Stimulated activated effector memory CD8-positive, alpha-beta T cell treated with anti-CD3 and anti-CD28 coated beads, Interleukin-12 subunit alpha, Interleukin-12 subunit beta, amount 100 ng/mL, for 72 hours (primary cell): Measurements from ENCODE around the gene RNF26.

ENCODE experiments used
- ATAC-seq: fragments of 150-1000 bp; cut with Tn5 transposase; 2 replicates; pipeline ENCODE4 v1.10.0; 2021
- DNase-seq, 2 donors: peaks; one replicate each; pipeline ENCODE4 v3.0.0; 2021 to 2022; ENCODE audit warnings: low spot score in 2 of 2
- H3K27ac Mint-ChIP-seq: one replicate; pipeline ENCODE4 v1.8.0; 2022; ENCODE audit warnings: mild to moderate bottlenecking, mixed read lengths
- H3K36me3 Mint-ChIP-seq: one replicate; pipeline ENCODE4 v1.8.0; 2022; ENCODE audit warnings: mild to moderate bottlenecking, mixed read lengths
- H3K4me1 Mint-ChIP-seq: one replicate; pipeline ENCODE4 v1.8.0; 2022; ENCODE audit warnings: mixed read lengths
- H3K4me3 Mint-ChIP-seq: one replicate; pipeline ENCODE4 v1.8.0; 2022; ENCODE audit warnings: mild to moderate bottlenecking, mixed read lengths
- H3K9me3 Mint-ChIP-seq: one replicate; pipeline ENCODE4 v1.8.0; 2022; ENCODE audit warnings: mixed read lengths

Gene RNF26

DNA sequence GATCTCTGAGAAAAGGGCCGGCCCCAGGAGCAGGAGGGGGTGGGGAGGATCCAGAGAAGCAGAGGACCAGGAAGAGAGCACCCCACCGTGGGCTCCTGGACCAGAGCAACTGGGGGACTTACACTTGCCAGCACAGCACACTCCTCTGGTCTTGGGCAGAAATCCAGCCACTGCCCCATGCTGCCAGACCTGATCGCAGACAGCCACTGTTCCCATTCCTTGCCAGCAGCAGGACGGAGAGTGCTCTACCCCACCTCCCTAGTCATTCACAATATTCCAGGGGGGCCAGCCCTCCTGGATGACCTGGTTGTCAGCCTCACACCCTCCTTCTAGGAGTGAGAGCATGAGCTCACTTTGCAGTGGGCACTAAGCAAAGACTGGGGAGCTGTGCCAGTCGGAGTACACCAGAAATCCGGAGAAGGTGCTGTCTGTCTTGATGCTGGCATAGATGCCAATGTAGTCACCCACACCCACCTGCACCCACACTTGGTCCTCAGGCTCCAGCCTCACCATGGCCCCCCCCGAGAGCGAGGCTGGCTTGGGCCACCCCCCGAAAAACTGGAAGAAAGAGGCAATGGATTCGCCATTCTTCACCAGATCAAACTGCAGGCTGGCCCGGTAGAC lies 4.8 kb downstream of the RNF26 start:
- Mint-ChIP-seq H3K4me1 (peaks cover 45% of the 10 kb centered on the region), H3K27ac (no peak overlapping the region), H3K4me3 (peak overlapping the region; percentile 48), H3K9me3 (no peaks in the 10 kb centered on the region), H3K36me3 (peaks cover 21% of the 10 kb centered on the region)
- ATAC-seq (no peak), DNase-seq (no peak)

DNA sequence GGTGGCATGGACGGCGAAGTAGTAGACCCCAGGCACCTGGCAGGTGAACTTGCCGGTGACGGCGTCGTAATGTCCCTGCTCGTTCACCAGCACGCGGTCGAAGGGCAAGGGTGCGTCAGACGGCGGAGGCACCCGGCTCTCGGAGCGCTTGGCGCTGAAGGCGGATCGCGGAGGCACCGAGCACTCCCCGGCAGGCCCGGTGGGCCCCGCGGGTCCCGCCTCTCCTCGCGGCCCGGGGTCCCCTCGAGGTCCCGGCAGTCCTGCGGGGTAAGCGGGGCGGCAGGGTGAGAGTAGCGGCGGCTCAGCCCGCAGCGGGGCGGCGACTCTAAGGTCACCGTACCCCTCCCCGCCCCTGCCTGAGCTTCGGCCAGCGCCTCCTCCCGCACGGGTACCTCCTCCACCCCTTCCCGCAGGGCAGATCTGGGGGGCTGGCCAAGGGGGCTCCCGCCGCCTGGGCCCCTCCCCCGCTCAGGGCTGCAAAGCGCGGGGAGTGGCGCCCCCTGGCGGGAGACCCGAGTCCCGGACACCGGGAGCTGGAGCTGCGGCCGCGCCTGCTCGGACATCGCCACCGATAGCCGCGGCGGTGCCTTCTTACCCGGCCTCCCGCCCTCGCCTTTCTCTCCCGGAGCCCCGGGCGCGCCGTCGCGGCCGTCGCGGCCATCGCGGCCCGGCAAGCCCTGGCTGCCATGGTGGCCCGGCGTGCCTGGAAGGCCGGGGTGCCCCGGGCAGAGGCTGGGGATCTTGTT lies 5.4 kb downstream of the RNF26 start:
- Mint-ChIP-seq H3K4me3 (peak overlapping the region; percentile 48), H3K9me3 (no peaks in the 10 kb centered on the region), H3K27ac (no peak overlapping the region), H3K36me3 (peaks cover 15% of the 10 kb centered on the region), H3K4me1 (peaks cover 43% of the 10 kb centered on the region)
- ATAC-seq: peak; percentile 3
- DNase-seq: no peak

DNA sequence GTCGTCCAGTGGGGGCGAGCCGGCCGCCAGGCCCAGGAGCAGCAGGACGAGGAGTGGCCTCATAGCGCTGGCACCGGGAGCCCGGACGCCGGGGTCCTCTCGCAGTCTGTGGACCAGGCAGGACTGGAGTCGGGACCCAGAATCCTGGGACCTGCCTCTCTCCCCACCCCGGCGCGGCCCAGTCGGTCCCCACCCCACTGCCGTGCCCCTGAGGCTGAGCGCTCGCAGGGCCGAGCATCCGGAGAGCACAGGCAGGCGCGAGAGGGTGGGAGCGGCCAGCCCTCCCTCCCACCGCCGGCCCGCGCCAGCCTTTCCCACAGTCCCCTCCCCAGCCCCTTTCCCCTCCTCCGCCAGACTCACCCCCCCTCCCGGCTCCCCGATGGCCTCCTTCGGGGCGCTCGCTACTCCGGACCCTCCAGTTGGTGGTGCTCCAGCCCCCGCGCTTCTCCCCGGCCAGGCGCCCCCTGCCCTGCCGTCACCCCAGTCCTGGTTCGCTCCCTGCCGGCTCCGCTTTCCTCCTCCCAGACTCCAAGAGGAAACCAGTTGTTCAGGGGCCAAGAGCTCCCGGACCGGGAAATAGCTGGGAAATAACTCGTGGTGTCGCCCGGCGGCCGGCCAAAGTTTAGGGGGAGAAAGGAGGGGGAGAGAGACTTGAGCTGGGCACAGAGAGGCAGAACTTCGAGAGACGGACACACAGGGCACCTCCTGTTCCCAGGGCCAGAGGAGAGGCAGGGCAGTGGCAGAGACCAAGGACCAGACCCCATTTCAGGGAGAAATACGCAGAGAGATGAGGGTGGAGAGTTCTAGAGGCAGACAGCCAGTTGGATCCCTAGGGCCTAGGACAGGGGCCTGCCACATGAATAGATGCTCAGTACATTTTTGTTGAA lies 6.3 kb downstream of the RNF26 start, which contains the start of gene C1QTNF5:
Gene C1QTNF5, minus strand, starts transcription at position 549 of the 887 bp plus-strand sequence. Its CDS starts 486 bp downstream, at position 63.
- Mint-ChIP-seq H3K4me1 (peaks cover 35% of the 10 kb centered on the region), H3K4me3 (no peak within 1 kb of the TSS), H3K36me3 (peaks cover 16% of the 10 kb centered on the region), H3K9me3 (no peaks in the 10 kb centered on the region), H3K27ac (no peak within 1 kb of the TSS)
- ATAC-seq (no peak), DNase-seq (no peak)

DNA sequence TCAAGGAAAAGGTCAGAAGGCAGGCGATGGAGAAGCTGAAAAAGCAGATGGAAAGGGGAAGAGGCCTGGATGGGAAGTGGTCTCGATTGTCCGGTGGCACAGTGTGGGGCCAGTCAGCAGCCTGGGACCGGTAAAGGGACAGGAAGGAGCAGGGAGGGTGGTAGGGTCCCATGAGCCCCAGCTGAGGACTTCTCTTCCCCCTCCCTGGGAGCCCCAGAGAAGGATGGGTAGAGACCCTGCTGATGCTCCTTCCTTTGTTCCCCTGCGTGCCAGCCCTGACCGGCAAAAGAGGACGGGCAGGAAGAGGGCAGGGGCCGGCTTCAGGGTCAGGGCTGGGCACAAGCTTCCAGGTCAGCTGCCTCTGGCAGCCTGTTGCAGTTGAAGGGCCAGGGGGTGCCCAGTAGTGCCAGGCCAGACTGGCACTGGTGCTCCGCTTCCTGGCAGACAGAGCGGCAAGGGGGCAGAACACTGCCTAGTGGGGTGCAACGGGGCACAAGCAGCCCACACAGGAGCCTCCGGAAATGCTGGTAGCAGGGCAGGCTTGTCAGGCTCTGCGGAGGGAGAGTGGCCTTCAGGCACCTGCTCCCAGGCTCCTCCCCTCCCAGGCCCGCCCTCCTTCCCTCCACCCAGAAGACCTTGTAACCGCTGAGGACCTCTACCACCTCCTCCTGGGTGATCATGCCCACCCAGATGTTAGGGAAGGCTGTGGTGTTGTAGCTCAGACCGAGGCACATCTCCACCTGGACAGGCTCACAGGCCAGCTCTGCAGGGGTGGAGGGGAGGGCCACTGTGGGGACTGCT lies 7.1 kb downstream of the RNF26 start:
- Mint-ChIP-seq H3K9me3 (no peaks in the 10 kb centered on the region), H3K4me1 (peaks cover 27% of the 10 kb centered on the region), H3K36me3 (peaks cover 15% of the 10 kb centered on the region), H3K27ac (no peak overlapping the region), H3K4me3 (no peak overlapping the region)
- DNase-seq (no peak), ATAC-seq (no peak)

DNA sequence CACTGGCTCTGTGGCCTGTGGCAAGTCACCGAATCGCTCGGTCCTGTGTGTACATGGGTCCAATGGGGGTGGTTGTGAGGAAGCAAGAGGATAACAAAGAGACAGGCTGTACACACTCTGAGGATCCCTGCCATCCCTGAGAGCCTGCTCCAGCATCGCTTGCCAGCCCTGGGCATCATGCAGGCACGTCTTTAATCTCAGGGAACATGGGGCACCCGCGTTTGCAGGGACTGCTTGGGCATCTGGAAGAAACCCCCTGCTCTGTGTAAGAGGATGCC lies 7.6 kb downstream of the RNF26 start:
- H3K36me3 Mint-ChIP-seq: peaks cover 15% of the 10 kb centered on the region
- H3K4me3 Mint-ChIP-seq: no peak overlapping the region
- DNase-seq (no peak), ATAC-seq (no peak)
- no peak overlapping the region for H3K27ac Mint-ChIP-seq
- no peaks in the 10 kb centered on the region for H3K9me3 Mint-ChIP-seq
- peaks cover 21% of the 10 kb centered on the region for H3K4me1 Mint-ChIP-seq

DNA sequence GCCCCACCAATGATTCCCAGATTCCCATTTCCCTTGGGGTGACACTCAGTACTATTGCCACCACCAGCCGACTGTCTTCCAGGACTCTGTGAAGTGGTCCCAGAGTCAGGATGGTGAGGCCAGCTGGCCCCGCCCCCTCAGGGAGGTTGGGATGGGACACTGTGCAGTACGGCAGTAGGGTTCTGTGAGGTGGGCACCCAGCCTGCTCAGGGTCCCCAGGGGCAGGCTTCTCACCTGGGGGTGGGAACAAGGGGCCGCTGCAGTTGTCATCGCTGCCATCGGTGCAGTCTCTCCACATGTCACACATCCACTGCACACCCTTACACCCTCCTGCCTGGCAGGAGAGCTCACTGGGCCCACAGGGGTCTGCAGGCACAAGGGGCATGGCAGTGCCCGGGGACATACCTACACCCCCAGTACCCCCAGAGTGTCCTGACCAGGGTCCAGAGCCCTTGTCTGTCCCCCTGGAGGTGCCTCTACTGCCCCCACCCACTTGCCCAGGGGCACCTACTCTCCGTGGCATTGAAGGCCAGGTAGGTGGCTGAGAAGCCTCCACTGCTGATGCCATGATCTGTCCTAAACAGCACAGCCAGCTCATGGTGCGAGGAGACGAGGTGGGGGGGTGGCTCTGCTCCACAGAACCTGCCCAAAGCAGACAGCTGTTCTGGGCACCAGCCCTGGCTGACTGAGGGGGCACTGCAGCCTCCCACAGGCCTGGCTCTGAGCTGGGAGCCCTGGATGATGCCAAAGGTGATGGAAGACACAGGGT lies 8.2 kb downstream of the RNF26 start:
- H3K36me3 Mint-ChIP-seq: peaks cover 15% of the 10 kb centered on the region
- H3K4me1 Mint-ChIP-seq: peaks cover 17% of the 10 kb centered on the region
- H3K27ac Mint-ChIP-seq: no peak overlapping the region
- no peak for DNase-seq
- no peak overlapping the region for H3K4me3 Mint-ChIP-seq
- H3K9me3 Mint-ChIP-seq: no peaks in the 10 kb centered on the region
- no peak for ATAC-seq

DNA sequence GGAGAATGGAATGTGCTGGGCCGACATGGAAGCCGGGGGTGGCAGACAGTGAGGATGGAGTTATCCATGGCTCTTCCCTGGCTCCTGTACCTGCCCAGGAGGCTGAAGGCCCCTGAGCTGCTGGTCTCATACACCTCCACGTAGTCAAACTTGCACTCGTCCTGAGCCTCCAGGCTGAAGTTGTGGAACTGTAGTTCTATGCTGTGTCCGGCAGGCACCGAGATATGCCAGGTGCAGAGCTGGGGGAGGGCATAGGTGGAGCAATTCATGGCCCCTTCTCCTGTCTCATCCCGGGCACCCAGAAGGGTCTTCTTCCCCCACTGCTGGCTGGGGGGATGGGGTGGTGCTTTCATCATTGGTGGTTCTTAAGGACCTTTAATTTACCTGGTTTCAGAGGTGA lies 9.4 kb downstream of the RNF26 start:
- DNase-seq: no peak
- no peak for ATAC-seq
- Mint-ChIP-seq H3K36me3 (peaks cover 9% of the 10 kb centered on the region), H3K9me3 (no peaks in the 10 kb centered on the region), H3K4me3 (no peak overlapping the region), H3K4me1 (peaks cover 14% of the 10 kb centered on the region), H3K27ac (no peak overlapping the region)

DNA sequence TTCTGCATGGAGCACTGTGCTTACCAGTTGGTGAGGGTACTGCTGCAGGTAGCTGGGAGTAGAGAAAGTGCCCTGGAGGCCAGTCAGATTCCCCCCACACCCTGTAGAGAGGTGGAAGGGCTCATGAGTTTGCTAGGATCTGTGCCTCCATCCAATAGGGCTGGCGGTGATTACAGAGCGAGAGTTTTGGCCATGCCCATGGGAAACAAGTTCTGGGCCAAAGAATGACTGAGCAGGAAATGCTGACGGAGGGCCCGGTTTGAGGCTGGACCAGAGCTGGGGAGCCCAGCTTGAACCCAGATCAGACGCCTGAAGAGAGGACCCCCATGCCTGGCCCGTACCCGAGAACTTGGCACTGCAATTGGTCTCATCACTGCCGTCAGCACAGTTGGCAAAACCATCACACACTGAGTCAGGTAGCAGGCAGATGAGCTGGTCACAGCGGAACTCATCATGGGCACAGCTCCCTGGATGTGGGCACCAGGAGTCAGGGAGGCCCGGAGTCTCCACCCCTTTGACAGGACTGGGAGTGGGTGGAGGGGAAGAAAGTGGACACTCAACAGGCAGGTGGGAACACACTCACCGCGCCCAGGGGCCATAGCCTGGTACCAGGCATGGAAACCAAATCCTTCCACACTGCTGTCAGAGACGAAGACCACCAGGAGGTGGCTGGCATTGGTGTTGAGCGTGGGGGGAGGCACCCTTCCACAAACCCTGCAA lies 10.1 kb downstream of the RNF26 start:
- Mint-ChIP-seq H3K36me3 (peaks cover 9% of the 10 kb centered on the region), H3K9me3 (no peaks in the 10 kb centered on the region), H3K4me3 (no peak overlapping the region), H3K27ac (no peak overlapping the region), H3K4me1 (peaks cover 9% of the 10 kb centered on the region)
- ATAC-seq: no peak
- DNase-seq: no peak

DNA sequence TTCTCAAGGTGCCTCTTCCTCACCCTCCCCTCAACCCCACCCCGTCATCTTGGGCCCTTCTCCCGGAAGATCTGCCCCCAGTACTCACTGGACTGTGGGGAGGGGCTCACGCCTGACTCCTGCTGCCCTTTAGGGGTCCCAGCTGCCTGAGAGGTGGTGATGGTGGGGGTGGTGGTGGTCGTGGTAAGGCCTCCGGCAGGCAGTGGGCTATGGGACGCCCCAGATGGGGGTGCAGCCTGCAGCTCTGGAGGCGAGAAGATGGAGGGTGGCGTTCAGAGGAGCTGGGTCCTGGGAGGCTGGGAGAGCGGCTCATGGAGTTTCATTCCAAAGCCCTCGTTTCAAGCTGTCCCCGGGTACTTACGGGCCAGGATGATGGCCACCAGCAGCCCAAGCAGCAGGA lies 11.4 kb downstream of the RNF26 start:
- H3K36me3 Mint-ChIP-seq: peaks cover 9% of the 10 kb centered on the region
- H3K4me1 Mint-ChIP-seq: peaks cover 12% of the 10 kb centered on the region
- H3K4me3 Mint-ChIP-seq: no peak overlapping the region
- DNase-seq (no peak), ATAC-seq (no peak)
- H3K27ac Mint-ChIP-seq: no peak overlapping the region
- H3K9me3 Mint-ChIP-seq: no peaks in the 10 kb centered on the region

DNA sequence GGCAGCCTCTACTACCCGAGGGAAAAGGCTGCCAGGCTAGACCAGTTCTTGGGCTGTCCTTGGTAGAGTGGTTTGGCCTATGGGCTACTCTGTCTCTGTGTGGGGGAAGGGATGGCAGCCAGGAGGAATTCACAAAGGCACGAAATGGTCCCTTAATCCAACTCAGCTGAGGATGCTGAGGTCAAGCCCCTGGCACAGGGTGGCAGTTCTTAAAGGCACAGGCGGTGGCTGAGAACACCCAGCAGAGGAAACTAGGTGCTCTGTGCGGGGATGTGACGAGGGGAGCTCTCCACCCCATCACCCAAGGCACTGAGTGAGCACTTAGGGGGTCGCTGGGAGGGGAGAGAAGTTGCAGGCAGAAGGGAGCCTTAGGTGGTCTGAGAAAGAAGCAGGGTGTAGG lies 12.3 kb downstream of the RNF26 start, which contains the start of gene MFRP:
Gene MFRP, minus strand, starts transcription at position 101 of the 400 bp plus-strand sequence. CDS start 192 bp downstream, outside the sequence.
- H3K36me3 Mint-ChIP-seq: peaks cover 9% of the 10 kb centered on the region
- H3K4me3 Mint-ChIP-seq: no peak within 1 kb of the TSS
- no peaks in the 10 kb centered on the region for H3K9me3 Mint-ChIP-seq
- ATAC-seq: no peak
- H3K27ac Mint-ChIP-seq: peak within 1 kb of the TSS; percentile 63
- no peak for DNase-seq
- peaks cover 5% of the 10 kb centered on the region for H3K4me1 Mint-ChIP-seq

DNA sequence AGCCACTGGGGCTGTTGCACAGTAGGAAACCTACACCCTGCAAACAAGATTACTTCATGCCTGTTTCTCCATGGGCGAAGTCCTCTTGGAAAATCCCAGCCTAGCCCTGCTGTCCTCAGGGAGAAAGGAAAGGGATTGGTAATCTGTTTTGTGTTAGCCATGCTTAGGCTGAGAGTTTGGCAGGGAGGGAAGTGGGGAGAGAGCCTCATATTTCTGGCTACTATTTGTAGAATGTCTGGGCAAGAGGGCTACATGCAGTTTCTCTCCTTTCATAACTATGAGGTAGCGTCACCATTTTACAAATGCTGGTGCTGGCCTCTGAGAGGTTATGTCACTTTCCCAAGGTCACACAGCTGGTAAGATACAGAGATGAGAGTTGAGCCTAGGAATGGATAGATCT lies 12.9 kb downstream of the RNF26 start:
- H3K4me1 Mint-ChIP-seq: peaks cover 5% of the 10 kb centered on the region
- ATAC-seq: no peak
- no peaks in the 10 kb centered on the region for H3K9me3 Mint-ChIP-seq
- H3K36me3 Mint-ChIP-seq: peaks cover 9% of the 10 kb centered on the region
- DNase-seq: no peak
- no peak overlapping the region for H3K4me3 Mint-ChIP-seq
- H3K27ac Mint-ChIP-seq: peak overlapping the region; percentile 63

DNA sequence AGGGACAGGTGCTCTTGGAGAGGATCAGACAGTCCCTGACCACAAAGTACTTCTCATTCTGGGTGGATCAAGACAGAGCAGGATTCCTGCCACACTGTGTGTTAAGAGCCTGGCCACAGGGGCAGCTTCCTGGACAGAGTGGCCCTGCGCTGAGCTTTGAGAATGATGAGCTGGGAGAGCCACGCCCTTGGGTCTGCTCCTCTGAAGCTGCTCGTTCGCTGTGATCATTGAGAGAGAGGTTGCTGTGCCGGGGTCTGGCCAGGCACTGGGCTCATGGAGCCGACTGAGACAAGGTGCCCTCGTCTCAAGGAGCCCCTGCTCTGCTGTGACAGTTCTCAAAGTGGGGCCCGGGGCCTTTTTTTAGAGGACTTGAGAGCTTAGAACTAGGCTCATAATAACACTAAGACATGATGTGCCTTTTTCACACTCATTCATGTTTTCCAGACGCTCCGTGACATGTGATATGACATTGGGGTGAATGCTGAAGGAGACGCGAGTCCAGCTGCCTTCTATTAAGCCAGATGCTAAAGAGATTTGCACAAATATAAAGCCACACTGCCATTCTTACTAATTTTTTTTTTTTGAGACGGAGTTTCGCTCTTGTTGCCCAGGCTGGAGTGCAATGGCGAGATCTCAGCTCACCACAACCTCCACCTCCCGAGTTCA lies 13.7 kb downstream of the RNF26 start:
- Mint-ChIP-seq H3K4me3 (no peak overlapping the region), H3K9me3 (no peaks in the 10 kb centered on the region), H3K27ac (peak overlapping the region; percentile 63), H3K4me1 (peaks cover 5% of the 10 kb centered on the region), H3K36me3 (peaks cover 9% of the 10 kb centered on the region)
- DNase-seq (no peak), ATAC-seq (no peak)

DNA sequence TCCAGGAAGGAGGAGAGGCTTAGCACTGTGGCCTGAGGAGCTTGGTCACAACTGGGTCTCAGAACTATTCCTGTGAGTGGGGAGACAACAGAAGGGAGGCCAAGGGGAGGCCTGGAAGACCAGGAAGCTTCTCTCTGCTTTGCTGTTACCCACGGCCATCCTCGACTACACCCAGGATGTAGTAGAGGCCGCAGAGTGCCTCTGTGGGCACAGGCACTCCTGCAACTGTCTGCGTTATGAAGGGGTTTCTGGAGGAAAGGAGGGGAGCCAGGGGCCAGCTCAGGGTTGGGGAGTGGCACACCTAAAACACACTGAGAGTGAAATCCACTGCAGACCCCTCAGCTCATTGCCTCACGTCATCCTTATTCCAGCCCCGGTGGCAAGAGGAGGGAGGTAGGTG lies 16.0 kb downstream of the RNF26 start:
- H3K27ac Mint-ChIP-seq: peak overlapping the region; percentile 74
- no peak overlapping the region for H3K4me3 Mint-ChIP-seq
- DNase-seq (no peak), ATAC-seq (peak; percentile 29)
- no peaks in the 10 kb centered on the region for H3K9me3 Mint-ChIP-seq
- peaks cover 5% of the 10 kb centered on the region for H3K4me1 Mint-ChIP-seq
- peaks cover 7% of the 10 kb centered on the region for H3K36me3 Mint-ChIP-seq
